PC-9 (cell line): ENCODE data around the gene MSN. TPM values are rescaled to one million over a fixed set of nuclear protein-coding genes. Genes with fewer than 3 reads are reported as not detected.

ENCODE experiments used
- BruUV-seq: library from RNA; stranded (reverse); fragments of 400-500 nt; replicated peaks from 2 replicates; lab custom pipeline; 2021; lab: Mats Ljungman, UMichigan
- CTCF ChIA-PET: fragments of 300-600 bp; sonication (Branson Sonifier 250); formaldehyde crosslinking; loops from one replicate; lab custom pipeline; 2022; ENCODE audit warnings: antibody characterized with exemption; lab: Charles Lee
- POLR2A ChIA-PET: fragments of 300-600 bp; sonication (Branson Sonifier 250); formaldehyde crosslinking; loops from one replicate; lab custom pipeline; 2022; ENCODE audit warnings: antibody characterized with exemption; ENCODE audit not compliant: unreplicated experiment; lab: Charles Lee
- DNase-seq, 2 experiments: peaks; one replicate each; pipeline versions ENCODE4 v3.0.0 to v3.0.0-alpha.2; 2015 to 2022; ENCODE audit warnings: mixed read lengths in 1 of 2
- H2AFZ ChIP-seq: fragments of 200-600 bp; sonication (generic); 2 replicates; pipeline ENCODE4 v1.8.1; 2017; ENCODE audit warnings: antibody characterized with exemption
- H3F3A ChIP-seq: fragments of 200-600 bp; sonication (generic); 2 replicates; pipeline ENCODE4 v1.8.1; 2017; ENCODE audit warnings: antibody characterized with exemption, mild to moderate bottlenecking, low read depth; ENCODE audit not compliant: insufficient read depth
- H3K27ac ChIP-seq: fragments of 200-600 bp; sonication (generic); 2 replicates; pipeline ENCODE4 v1.6.1; 2016; ENCODE audit warnings: mixed run types
- H3K27me3 ChIP-seq: fragments of 200-600 bp; sonication (generic); 2 replicates; pipeline ENCODE4 v1.6.1; 2016; ENCODE audit warnings: low read depth, mixed run types; ENCODE audit not compliant: insufficient read depth
- H3K36me3 ChIP-seq: fragments of 200-600 bp; sonication (generic); 2 replicates; pipeline ENCODE4 v1.6.1; 2016; ENCODE audit warnings: low read depth, mixed run types
- H3K4me1 ChIP-seq: fragments of 200-600 bp; sonication (generic); replicated peaks from 2 replicates; pipeline ENCODE4 v1.6.1; 2016; ENCODE audit warnings: mixed run types; ENCODE audit not compliant: insufficient read depth
- H3K4me2 ChIP-seq: fragments of 200-600 bp; sonication (generic); 2 replicates; pipeline ENCODE4 v1.6.1; 2017; ENCODE audit warnings: mixed run types
- H3K4me3 ChIP-seq: fragments of 200-600 bp; sonication (generic); 2 replicates; pipeline ENCODE4 v1.6.1; 2016; ENCODE audit warnings: mixed run types
- H3K79me2 ChIP-seq: fragments of 200-600 bp; sonication (generic); 2 replicates; pipeline ENCODE4 v1.6.1; 2017; ENCODE audit warnings: low read depth, mixed run types
- H3K9me2 ChIP-seq: fragments of 200-600 bp; sonication (generic); 2 replicates; pipeline ENCODE4 v1.8.1; 2017; ENCODE audit warnings: mild to moderate bottlenecking; ENCODE audit not compliant: insufficient read depth
- H3K9me3 ChIP-seq: fragments of 200-600 bp; sonication (generic); 2 replicates; pipeline ENCODE4 v1.8.1; 2016; ENCODE audit warnings: low read depth; ENCODE audit not compliant: insufficient read depth
- H4K20me1 ChIP-seq: fragments of 200-600 bp; sonication (generic); 2 replicates; pipeline ENCODE4 v1.8.1; 2017; ENCODE audit not compliant: insufficient read depth
- CTCF ChIP-seq: fragments of 200-600 bp; sonication (generic); conservative IDR thresholded peaks from 2 replicates; pipeline ENCODE4 v1.6.1; 2017; ENCODE audit warnings: mixed run types, antibody characterized with exemption, mild to moderate bottlenecking, moderate library complexity
- EZH2 ChIP-seq: fragments of 200-600 bp; sonication (generic); IDR thresholded peaks from 2 replicates; pipeline ENCODE4 v1.8.0; 2017; ENCODE audit warnings: antibody characterized with exemption, low read depth
- intact Hi-C: fragments of 100-400 bp; cut with micrococcal nuclease; formaldehyde crosslinking; loops from one replicate; pipeline ENCODE4 v1.10.0; 2022; ENCODE audit not compliant: unreplicated experiment
- total RNA-seq: library from RNA; stranded (reverse); gene quantifications from 2 replicates; pipeline ENCODE4 v1.2.3, GENCODE V29; 2021

The MSN gene
- total RNA-seq, 1 experiment from 2014 or later, result 235 TPM

GRCh38 chrX:65740909-65741308, 73.5 kb downstream of the MSN start:
- no peak for DNase-seq
- no peaks in the 10 kb centered on the region for H3K4me1 ChIP-seq
- no peak overlapping the region for H3K4me2 ChIP-seq
- H3K9me3 ChIP-seq, result no peaks in the 10 kb centered on the region
- no peak overlapping the region for H3K4me3 ChIP-seq
- no peak overlapping the region for H2AFZ ChIP-seq
- H3K36me3 ChIP-seq, result no peaks in the 10 kb centered on the region
- H3K79me2 ChIP-seq, result no peaks in the 10 kb centered on the region
- no peaks in the 10 kb centered on the region for H3K9me2 ChIP-seq
- no peak overlapping the region for H3K27ac ChIP-seq
- no peaks in the 10 kb centered on the region for H4K20me1 ChIP-seq
- H3K27me3 ChIP-seq, result no peaks in the 10 kb centered on the region
- intact Hi-C loops, result loop anchor here (5.0 kb wide), 1 partner anchor 144 kb away; no protein-coding TSS in a partner anchor
- TF ChIP-seq CTCF (no peak), EZH2 (no peak)
- no peaks in the 10 kb centered on the region for H3F3A ChIP-seq
- POLR2A ChIA-PET, result no interaction called here
- BruUV-seq, result no TSS peak
- CTCF ChIA-PET, result no interaction called here

- H3K4me3 ChIP-seq, result no peak overlapping the region
- no peaks in the 10 kb centered on the region for H3K9me3 ChIP-seq
- TF ChIP-seq EZH2 (no peak), CTCF (no peak)
- ChIA-PET CTCF (no interaction called here), POLR2A (no interaction called here)
- H3K4me1 ChIP-seq, result no peaks in the 10 kb centered on the region
- H3K27me3 ChIP-seq, result no peaks in the 10 kb centered on the region
- no peaks in the 10 kb centered on the region for H4K20me1 ChIP-seq
- H3K36me3 ChIP-seq, result no peaks in the 10 kb centered on the region
- H3K79me2 ChIP-seq, result no peaks in the 10 kb centered on the region
- no peak overlapping the region for H3K27ac ChIP-seq
- no peaks in the 10 kb centered on the region for H3F3A ChIP-seq
- BruUV-seq, result no TSS peak
- intact Hi-C loops, result loop anchor here (5.0 kb wide), 1 partner anchor 145 kb away; no protein-coding TSS in a partner anchor
- no peak for DNase-seq
- no peak overlapping the region for H3K4me2 ChIP-seq
- H2AFZ ChIP-seq, result no peak overlapping the region
- no peaks in the 10 kb centered on the region for H3K9me2 ChIP-seq
These were observed 74.4 kb downstream of the MSN start for GRCh38 chrX:65741823-65742222.

- ChIA-PET CTCF (no interaction called here), POLR2A (no interaction called here)
- no TSS peak for BruUV-seq
- no peak overlapping the region for H3K4me3 ChIP-seq
- H3K79me2 ChIP-seq, result no peaks in the 10 kb centered on the region
- H3K36me3 ChIP-seq, result no peaks in the 10 kb centered on the region
- no peak overlapping the region for H3K4me2 ChIP-seq
- no peaks in the 10 kb centered on the region for H3F3A ChIP-seq
- H3K9me2 ChIP-seq, result no peaks in the 10 kb centered on the region
- no peaks in the 10 kb centered on the region for H3K27me3 ChIP-seq
- no peak for DNase-seq
- TF ChIP-seq CTCF, result no peak
- no peak for TF ChIP-seq EZH2
- intact Hi-C loops, result loop anchor here (5.0 kb wide), 1 partner anchor 148 kb away; no protein-coding TSS in a partner anchor
- H3K9me3 ChIP-seq, result no peaks in the 10 kb centered on the region
- no peak overlapping the region for H2AFZ ChIP-seq
- no peaks in the 10 kb centered on the region for H3K4me1 ChIP-seq
- H4K20me1 ChIP-seq, result no peaks in the 10 kb centered on the region
- no peak overlapping the region for H3K27ac ChIP-seq
These were observed 77.5 kb downstream of the MSN start for GRCh38 chrX:65744965-65745364.
